ENCODE results near the gene FKBP14. TPM values are rescaled to one million over a fixed set of nuclear protein-coding genes. Genes with fewer than 3 reads are reported as not detected.

The FKBP14 gene
- total RNA-seq, 1 donor from 2014 or later = 100 TPM

- no peaks in the 10 kb centered on the region for H3K9me3 ChIP-seq (ENCODE audit: insufficient read depth, low read depth, low read length)
- Mint-ChIP-seq H3K9me3 (ENCODE audit: unreplicated experiment) (no peaks in the 10 kb centered on the region), H3K4me1 (ENCODE audit: low read depth, unreplicated experiment) (peaks cover 23% of the 10 kb centered on the region), H3K4me3 (ENCODE audit: unreplicated experiment) (no peak overlapping the region), H3K27me3 (ENCODE audit: low read depth, unreplicated experiment) (no peaks in the 10 kb centered on the region), H3K27ac (ENCODE audit: unreplicated experiment) (peak overlapping the region; percentile 63), H3K36me3 (ENCODE audit: low read depth, unreplicated experiment) (peaks cover 3% of the 10 kb centered on the region)
- peak; percentile 82 for FAIRE-seq
- peak overlapping the region; percentile 20 for H3K27ac ChIP-seq (ENCODE audit: low read depth, low read length)
- H4K20me1 ChIP-seq (ENCODE audit: insufficient read depth, low read length) = no peaks in the 10 kb centered on the region
- peaks cover 7% of the 10 kb centered on the region for H3K4me1 ChIP-seq (ENCODE audit: insufficient read depth, low read length)
- H2AFZ ChIP-seq (ENCODE audit: low read depth, low read length) = peak overlapping the region; percentile 31
- H3K9ac ChIP-seq (ENCODE audit: low read length) = no peak overlapping the region
- peak; percentile 91 for DNase-seq (ENCODE audit: low read depth)
- H3K27me3 ChIP-seq (ENCODE audit: insufficient read depth, low read length) = no peaks in the 10 kb centered on the region
- TF ChIP-seq CTCF (IDR thresholded peaks at IDR 0.05; ENCODE audit: insufficient read depth, low read depth, low read length) (no peak), EZH2 (IDR thresholded peaks at IDR 0.05; ENCODE audit: insufficient read depth, low read length) (no peak)
- H3K4me3 ChIP-seq (ENCODE audit: insufficient read depth, low read depth, low read length) = no peak overlapping the region
- H3K4me2 ChIP-seq (ENCODE audit: low read length) = no peak overlapping the region
- H3K79me2 ChIP-seq (ENCODE audit: insufficient read depth, low read length) = no peaks in the 10 kb centered on the region
- no peaks in the 10 kb centered on the region for H3K36me3 ChIP-seq (ENCODE audit: insufficient read depth, low read length)
These were observed 41.6 kb upstream of the FKBP14 start for GRCh38 chr7:30068117-30068516.

DNA sequence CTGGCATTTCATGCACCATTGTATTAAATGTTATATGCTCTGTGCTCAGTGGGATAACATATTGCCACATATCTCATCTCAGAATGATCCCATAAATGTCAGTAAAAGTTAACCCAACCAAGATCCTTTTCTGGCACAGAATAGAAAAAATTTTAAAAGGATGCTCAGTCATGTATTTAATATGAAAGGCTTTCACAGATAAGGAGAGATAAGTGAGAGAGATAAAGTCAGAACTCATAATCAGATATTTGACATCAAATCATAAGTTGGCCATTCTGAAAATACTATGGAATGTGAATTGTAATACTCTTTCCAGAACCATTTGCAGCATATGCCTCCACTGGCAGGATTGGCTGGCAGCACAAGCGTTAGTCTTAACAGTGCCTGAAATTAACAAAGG, 40.2 kb upstream of the FKBP14 start:
- DNase-seq (ENCODE audit: low read depth) (no peak), FAIRE-seq (peak; percentile 39)
- Histone ChIP-seq H3K4me1 (ENCODE audit: insufficient read depth, low read length) (peaks cover 7% of the 10 kb centered on the region), H3K27ac (ENCODE audit: low read depth, low read length) (no peak overlapping the region), H3K27me3 (ENCODE audit: insufficient read depth, low read length) (no peaks in the 10 kb centered on the region), H3K4me3 (ENCODE audit: insufficient read depth, low read depth, low read length) (no peak overlapping the region), H4K20me1 (ENCODE audit: insufficient read depth, low read length) (no peaks in the 10 kb centered on the region), H3K36me3 (ENCODE audit: insufficient read depth, low read length) (no peaks in the 10 kb centered on the region), H3K9me3 (ENCODE audit: insufficient read depth, low read depth, low read length) (no peaks in the 10 kb centered on the region), H2AFZ (ENCODE audit: low read depth, low read length) (no peak overlapping the region), H3K79me2 (ENCODE audit: insufficient read depth, low read length) (no peaks in the 10 kb centered on the region), H3K9ac (ENCODE audit: low read length) (no peak overlapping the region), H3K4me2 (ENCODE audit: low read length) (no peak overlapping the region)
- no peak for TF ChIP-seq CTCF (IDR thresholded peaks at IDR 0.05; ENCODE audit: insufficient read depth, low read depth, low read length)
- no peak for TF ChIP-seq EZH2 (IDR thresholded peaks at IDR 0.05; ENCODE audit: insufficient read depth, low read length)
- no peak overlapping the region for H3K27ac Mint-ChIP-seq (ENCODE audit: unreplicated experiment)
- H3K9me3 Mint-ChIP-seq (ENCODE audit: unreplicated experiment) = no peaks in the 10 kb centered on the region
- no peaks in the 10 kb centered on the region for H3K27me3 Mint-ChIP-seq (ENCODE audit: low read depth, unreplicated experiment)
- H3K36me3 Mint-ChIP-seq (ENCODE audit: low read depth, unreplicated experiment) = peaks cover 3% of the 10 kb centered on the region
- no peak overlapping the region for H3K4me3 Mint-ChIP-seq (ENCODE audit: unreplicated experiment)
- peaks cover 23% of the 10 kb centered on the region for H3K4me1 Mint-ChIP-seq (ENCODE audit: low read depth, unreplicated experiment)

DNA sequence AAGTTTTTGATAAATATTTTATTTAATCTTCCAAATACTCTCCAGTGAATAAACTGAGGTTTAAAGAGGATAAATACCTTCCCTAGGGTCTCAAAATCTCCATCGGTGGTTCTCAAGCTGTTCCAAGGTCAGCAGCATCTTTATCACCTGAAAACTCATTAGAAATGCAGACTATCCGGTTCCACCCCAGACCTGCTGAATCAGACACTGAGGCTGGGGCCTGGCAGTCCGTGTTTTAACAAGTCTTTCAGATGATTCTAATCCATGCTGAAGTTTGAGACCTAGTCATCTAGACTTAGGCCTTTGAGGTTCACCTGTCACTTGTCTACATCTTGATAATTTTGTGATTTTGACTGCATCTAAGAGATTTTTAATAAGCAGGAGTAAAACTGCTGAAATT, 39.2 kb upstream of the FKBP14 start:
- FAIRE-seq (no peak), DNase-seq (ENCODE audit: low read depth) (no peak)
- Histone ChIP-seq H3K27ac (ENCODE audit: low read depth, low read length) (no peak overlapping the region), H3K36me3 (ENCODE audit: insufficient read depth, low read length) (no peaks in the 10 kb centered on the region), H3K79me2 (ENCODE audit: insufficient read depth, low read length) (no peaks in the 10 kb centered on the region), H4K20me1 (ENCODE audit: insufficient read depth, low read length) (no peaks in the 10 kb centered on the region), H3K9ac (ENCODE audit: low read length) (no peak overlapping the region), H3K4me3 (ENCODE audit: insufficient read depth, low read depth, low read length) (no peak overlapping the region), H3K9me3 (ENCODE audit: insufficient read depth, low read depth, low read length) (no peaks in the 10 kb centered on the region), H3K4me1 (ENCODE audit: insufficient read depth, low read length) (peaks cover 7% of the 10 kb centered on the region), H2AFZ (ENCODE audit: low read depth, low read length) (no peak overlapping the region), H3K4me2 (ENCODE audit: low read length) (no peak overlapping the region), H3K27me3 (ENCODE audit: insufficient read depth, low read length) (no peaks in the 10 kb centered on the region)
- no peak overlapping the region for H3K4me3 Mint-ChIP-seq (ENCODE audit: unreplicated experiment)
- H3K27me3 Mint-ChIP-seq (ENCODE audit: low read depth, unreplicated experiment) = no peaks in the 10 kb centered on the region
- TF ChIP-seq EZH2 (IDR thresholded peaks at IDR 0.05; ENCODE audit: insufficient read depth, low read length) = no peak
- TF ChIP-seq CTCF (IDR thresholded peaks at IDR 0.05; ENCODE audit: insufficient read depth, low read depth, low read length) = no peak
- H3K27ac Mint-ChIP-seq (ENCODE audit: unreplicated experiment) = no peak overlapping the region
- H3K9me3 Mint-ChIP-seq (ENCODE audit: unreplicated experiment) = no peaks in the 10 kb centered on the region
- H3K4me1 Mint-ChIP-seq (ENCODE audit: low read depth, unreplicated experiment) = peaks cover 23% of the 10 kb centered on the region
- H3K36me3 Mint-ChIP-seq (ENCODE audit: low read depth, unreplicated experiment) = peaks cover 1% of the 10 kb centered on the region

All from astrocyte (in vitro differentiated cells and primary cell).